Glutamatergic neuron (in vitro differentiated cells): ENCODE measurements around the gene KRT84. TPM values are rescaled to one million over a fixed set of nuclear protein-coding genes. Genes with fewer than 3 reads are reported as not detected.

Source experiments
- DNase-seq: peaks from one replicate; pipeline ENCODE4 v3.0.0; 2022
- H3K27ac Mint-ChIP-seq: one replicate; pipeline ENCODE4 v1.8.0; 2020; ENCODE audit warnings: mild to moderate bottlenecking, mixed read lengths, inconsistent platforms; ENCODE audit not compliant: unreplicated experiment
- H3K27me3 Mint-ChIP-seq: one replicate; pipeline ENCODE4 v1.8.0; 2020; ENCODE audit warnings: mild to moderate bottlenecking, moderate library complexity, mixed read lengths, inconsistent platforms; ENCODE audit not compliant: unreplicated experiment
- H3K36me3 Mint-ChIP-seq: one replicate; pipeline ENCODE4 v1.8.0; 2020; ENCODE audit warnings: mild to moderate bottlenecking, mixed read lengths, inconsistent platforms; ENCODE audit not compliant: unreplicated experiment
- H3K4me1 Mint-ChIP-seq: one replicate; pipeline ENCODE4 v1.8.0; 2020; ENCODE audit warnings: mild to moderate bottlenecking, low read depth, mixed read lengths, inconsistent platforms; ENCODE audit not compliant: unreplicated experiment
- H3K4me3 Mint-ChIP-seq: one replicate; pipeline ENCODE4 v1.8.0; 2020; ENCODE audit warnings: mild to moderate bottlenecking, mixed read lengths, inconsistent platforms; ENCODE audit not compliant: unreplicated experiment
- H3K9me3 Mint-ChIP-seq: one replicate; pipeline ENCODE4 v1.8.0; 2020; ENCODE audit warnings: mild to moderate bottlenecking, moderate library complexity, mixed read lengths, inconsistent platforms; ENCODE audit not compliant: unreplicated experiment
- total RNA-seq: library from RNA; stranded (reverse); fragmentation: NEBNext Ultra II Directional; extraction: Animal tissue kit (Norgen Biotek cat#: 25700); gene quantifications from one replicate; pipeline ENCODE4 v1.2.1, GENCODE V29; 2021; ENCODE audit not compliant: unreplicated experiment
- TF ChIP-seq, protein P1 (sequence below): fragments of 200-600 bp; sonication (generic); IDR thresholded peaks from one replicate; pipeline ENCODE4 v1.5.0; 2021; ENCODE audit not compliant: partially characterized antibody, unreplicated experiment

Gene KRT84
- total RNA-seq, 1 donor from 2014 or later, result not detected

DNA sequence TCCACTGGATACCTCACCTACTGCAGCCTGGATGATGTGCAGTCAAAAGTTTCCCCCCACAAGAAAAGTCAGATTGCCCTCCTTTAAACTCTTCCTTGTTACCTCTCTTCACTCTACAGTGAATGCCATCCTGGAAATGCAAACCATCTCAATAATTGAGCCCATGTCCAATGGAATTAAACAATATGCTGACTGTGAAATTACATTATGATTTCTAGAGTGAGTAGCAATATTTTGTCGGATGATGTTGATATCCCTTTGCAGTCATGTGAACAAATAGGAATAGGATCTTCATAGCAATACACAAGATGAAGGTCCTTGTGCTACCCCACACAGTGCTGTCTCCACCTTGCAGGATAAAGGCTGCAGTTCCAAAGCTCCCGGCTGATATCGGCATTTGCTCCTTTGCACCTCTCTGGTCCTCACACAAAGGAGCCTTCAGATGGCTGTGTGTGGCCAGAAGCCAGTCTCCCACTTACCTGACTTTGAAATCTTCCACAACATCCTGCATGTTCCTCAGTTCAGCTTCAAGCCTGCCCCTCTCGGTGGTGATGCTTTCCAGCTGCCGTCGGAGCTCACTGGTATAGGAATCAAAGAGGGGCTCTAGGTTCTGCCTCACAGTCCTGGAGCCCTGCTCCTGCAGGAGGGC lies 47.2 kb upstream of the KRT84 start:
- peaks cover 4% of the 10 kb centered on the region for H3K4me1 Mint-ChIP-seq
- H3K27ac Mint-ChIP-seq, result no peak overlapping the region
- TF ChIP-seq, protein P1, sequence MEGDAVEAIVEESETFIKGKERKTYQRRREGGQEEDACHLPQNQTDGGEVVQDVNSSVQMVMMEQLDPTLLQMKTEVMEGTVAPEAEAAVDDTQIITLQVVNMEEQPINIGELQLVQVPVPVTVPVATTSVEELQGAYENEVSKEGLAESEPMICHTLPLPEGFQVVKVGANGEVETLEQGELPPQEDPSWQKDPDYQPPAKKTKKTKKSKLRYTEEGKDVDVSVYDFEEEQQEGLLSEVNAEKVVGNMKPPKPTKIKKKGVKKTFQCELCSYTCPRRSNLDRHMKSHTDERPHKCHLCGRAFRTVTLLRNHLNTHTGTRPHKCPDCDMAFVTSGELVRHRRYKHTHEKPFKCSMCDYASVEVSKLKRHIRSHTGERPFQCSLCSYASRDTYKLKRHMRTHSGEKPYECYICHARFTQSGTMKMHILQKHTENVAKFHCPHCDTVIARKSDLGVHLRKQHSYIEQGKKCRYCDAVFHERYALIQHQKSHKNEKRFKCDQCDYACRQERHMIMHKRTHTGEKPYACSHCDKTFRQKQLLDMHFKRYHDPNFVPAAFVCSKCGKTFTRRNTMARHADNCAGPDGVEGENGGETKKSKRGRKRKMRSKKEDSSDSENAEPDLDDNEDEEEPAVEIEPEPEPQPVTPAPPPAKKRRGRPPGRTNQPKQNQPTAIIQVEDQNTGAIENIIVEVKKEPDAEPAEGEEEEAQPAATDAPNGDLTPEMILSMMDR, result no peak
- H3K36me3 Mint-ChIP-seq, result no peaks in the 10 kb centered on the region
- DNase-seq, result no peak
- H3K9me3 Mint-ChIP-seq, result peaks cover 5% of the 10 kb centered on the region
- peaks cover 9% of the 10 kb centered on the region for H3K27me3 Mint-ChIP-seq
- no peak overlapping the region for H3K4me3 Mint-ChIP-seq

DNA sequence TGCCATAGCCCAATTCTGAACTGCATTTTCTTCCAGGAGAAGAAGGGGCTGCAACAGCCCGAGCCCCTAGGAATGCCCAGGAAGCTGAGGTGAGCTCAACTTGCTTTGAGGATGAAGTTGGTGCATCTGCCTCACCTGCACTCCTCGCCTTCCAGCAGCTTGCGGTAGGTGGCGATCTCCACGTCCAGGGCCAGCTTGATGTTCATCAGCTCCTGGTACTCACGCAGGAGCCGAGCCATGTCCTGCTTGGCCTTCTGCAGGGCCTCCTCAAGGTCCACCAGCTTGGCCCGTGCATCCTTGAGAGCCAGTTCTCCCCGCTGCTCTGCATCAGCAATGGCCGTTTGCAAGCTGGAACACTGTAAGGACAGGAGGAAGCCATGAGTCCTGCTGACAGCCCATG lies 42.7 kb upstream of the KRT84 start:
- Mint-ChIP-seq H3K27ac (no peak overlapping the region), H3K4me1 (no peaks in the 10 kb centered on the region), H3K4me3 (no peak overlapping the region), H3K9me3 (peaks cover 8% of the 10 kb centered on the region), H3K27me3 (peaks cover 9% of the 10 kb centered on the region), H3K36me3 (no peaks in the 10 kb centered on the region)
- TF ChIP-seq, protein P1, result no peak
- DNase-seq, result no peak

DNA sequence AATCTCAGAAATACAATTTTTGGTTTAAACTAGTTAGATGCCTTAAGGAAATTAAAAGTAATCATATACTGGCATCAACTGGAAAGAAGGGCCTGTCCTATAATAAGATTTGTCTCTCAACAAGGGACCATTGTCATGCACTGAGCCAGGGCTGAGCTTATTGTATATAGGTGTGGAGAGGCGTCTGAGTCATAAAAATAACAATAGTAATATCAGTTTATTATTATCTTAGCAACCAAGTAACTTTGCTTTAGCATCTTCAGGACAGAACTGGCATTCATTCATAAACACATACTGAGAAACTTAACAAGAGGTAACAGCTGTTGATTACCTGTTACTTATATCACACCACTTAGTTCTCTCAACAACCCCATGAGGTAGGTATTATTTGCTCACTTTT lies 41.6 kb upstream of the KRT84 start:
- H3K36me3 Mint-ChIP-seq, result no peaks in the 10 kb centered on the region
- peaks cover 2% of the 10 kb centered on the region for H3K27me3 Mint-ChIP-seq
- no peak overlapping the region for H3K4me3 Mint-ChIP-seq
- H3K4me1 Mint-ChIP-seq, result no peaks in the 10 kb centered on the region
- H3K9me3 Mint-ChIP-seq, result peaks cover 6% of the 10 kb centered on the region
- no peak for DNase-seq
- TF ChIP-seq, protein P1, result no peak
- H3K27ac Mint-ChIP-seq, result no peak overlapping the region

DNA sequence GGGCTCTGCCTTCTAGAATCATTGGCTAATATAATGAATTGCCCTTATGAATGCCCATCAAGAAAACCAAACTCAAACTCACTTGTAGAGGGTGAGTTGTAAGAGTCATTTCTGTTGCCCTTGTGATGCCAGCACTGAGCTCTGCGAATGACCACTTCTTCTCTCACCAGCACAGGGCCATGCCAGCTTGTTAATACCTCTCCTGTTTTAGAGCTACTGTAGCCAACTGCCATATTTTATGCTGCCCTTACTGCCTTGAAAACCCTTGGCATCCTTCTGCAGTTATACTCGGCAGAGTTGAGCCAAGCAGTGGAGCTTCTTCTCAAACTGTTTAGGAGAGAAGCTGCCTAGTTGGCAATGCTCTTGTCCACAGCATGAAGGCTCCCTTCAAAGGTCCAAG lies 40.6 kb upstream of the KRT84 start:
- no peak overlapping the region for H3K27ac Mint-ChIP-seq
- H3K4me1 Mint-ChIP-seq, result no peaks in the 10 kb centered on the region
- peaks cover 6% of the 10 kb centered on the region for H3K9me3 Mint-ChIP-seq
- no peak for DNase-seq
- peaks cover 2% of the 10 kb centered on the region for H3K27me3 Mint-ChIP-seq
- H3K4me3 Mint-ChIP-seq, result no peak overlapping the region
- TF ChIP-seq, protein P1, result no peak
- H3K36me3 Mint-ChIP-seq, result no peaks in the 10 kb centered on the region

DNA sequence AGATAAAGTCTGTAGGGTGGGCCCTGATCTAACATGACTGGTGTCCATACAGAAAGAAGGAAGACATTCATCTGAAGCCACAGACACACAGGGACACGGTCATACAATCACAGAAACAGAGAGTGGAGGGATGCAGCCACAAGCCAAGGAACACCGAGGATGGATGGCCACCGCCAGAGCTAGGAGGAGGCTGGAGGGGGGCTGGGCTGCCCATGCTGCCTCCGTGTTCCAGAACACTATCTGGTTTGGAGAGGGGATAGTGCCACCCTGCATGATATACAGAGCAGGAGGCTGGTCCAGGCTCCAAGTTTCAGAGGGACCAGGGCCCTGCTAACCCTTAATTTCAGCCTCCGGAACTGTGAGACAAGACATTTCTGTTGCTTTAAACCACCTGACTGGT lies 40.0 kb upstream of the KRT84 start:
- H3K36me3 Mint-ChIP-seq, result no peaks in the 10 kb centered on the region
- TF ChIP-seq, protein P1, result no peak
- H3K4me3 Mint-ChIP-seq, result no peak overlapping the region
- no peaks in the 10 kb centered on the region for H3K4me1 Mint-ChIP-seq
- DNase-seq, result no peak
- H3K27ac Mint-ChIP-seq, result no peak overlapping the region
- H3K27me3 Mint-ChIP-seq, result peaks cover 2% of the 10 kb centered on the region
- H3K9me3 Mint-ChIP-seq, result peaks cover 6% of the 10 kb centered on the region
